Ovary (tissue), 3 donors: ENCODE data around the gene SCUBE3.

Experiments
- POLR2A ChIP-seq: fragments of 450-650 bp; IDR thresholded peaks from one replicate; pipeline ENCODE4 v1.6.1; 2017; ENCODE audit warnings: antibody characterized with exemption, mild to moderate bottlenecking, moderate library complexity
- TF ChIP-seq, protein P1 (sequence below), 3 donors: fragments of 450-650 bp in 2 of 3; fragments of 200-600 bp in 1 of 3; IDR thresholded peaks; one replicate each; pipeline versions ENCODE4 v1.5.1 to v1.8.0; 2016 to 2022; ENCODE audit warnings: antibody characterized with exemption in 3 of 3, mild to moderate bottlenecking in 1 of 3
- donor health status: DM: no; HTN: no; CAD: no.

DNA sequence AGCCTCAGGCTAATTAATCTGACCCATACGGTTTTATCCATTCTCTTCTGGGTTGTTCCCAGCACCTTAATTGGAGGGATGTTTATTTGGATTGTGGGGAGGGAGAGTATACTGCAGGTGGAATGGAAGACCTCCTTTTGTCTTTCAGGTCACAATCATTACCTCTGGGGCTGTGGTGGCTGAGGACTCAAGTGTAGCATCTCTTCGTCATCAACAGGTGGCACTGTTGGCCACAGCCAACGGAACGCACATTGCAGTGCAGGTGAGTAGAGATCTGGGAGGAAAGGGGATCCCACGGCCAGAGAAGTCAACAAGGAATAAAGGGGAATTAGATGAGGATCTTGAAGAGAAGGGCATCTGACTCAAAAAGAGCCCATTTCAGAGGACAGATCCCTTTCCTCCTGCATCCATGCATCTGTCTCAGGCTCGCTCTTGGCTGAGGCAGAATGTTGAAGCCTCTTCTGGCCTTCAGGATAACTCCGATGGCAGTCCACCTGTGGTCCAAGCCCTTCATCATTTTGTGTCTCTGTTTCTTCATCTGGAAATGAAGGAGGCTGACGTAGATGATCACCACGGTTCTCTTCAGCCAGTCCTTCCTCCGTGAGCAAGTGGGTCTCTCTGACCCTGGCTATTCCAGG is 80.7 kb downstream of the SCUBE3 start:
- no peak for TF ChIP-seq POLR2A
- TF ChIP-seq, protein P1, sequence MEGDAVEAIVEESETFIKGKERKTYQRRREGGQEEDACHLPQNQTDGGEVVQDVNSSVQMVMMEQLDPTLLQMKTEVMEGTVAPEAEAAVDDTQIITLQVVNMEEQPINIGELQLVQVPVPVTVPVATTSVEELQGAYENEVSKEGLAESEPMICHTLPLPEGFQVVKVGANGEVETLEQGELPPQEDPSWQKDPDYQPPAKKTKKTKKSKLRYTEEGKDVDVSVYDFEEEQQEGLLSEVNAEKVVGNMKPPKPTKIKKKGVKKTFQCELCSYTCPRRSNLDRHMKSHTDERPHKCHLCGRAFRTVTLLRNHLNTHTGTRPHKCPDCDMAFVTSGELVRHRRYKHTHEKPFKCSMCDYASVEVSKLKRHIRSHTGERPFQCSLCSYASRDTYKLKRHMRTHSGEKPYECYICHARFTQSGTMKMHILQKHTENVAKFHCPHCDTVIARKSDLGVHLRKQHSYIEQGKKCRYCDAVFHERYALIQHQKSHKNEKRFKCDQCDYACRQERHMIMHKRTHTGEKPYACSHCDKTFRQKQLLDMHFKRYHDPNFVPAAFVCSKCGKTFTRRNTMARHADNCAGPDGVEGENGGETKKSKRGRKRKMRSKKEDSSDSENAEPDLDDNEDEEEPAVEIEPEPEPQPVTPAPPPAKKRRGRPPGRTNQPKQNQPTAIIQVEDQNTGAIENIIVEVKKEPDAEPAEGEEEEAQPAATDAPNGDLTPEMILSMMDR (IDR thresholded peaks at IDR 0.05) = peak in 2 of 3 donors; percentile 23 to 37
